T-helper 17 cell (primary cell): ENCODE results near the gene MYZAP. TPM values are rescaled to one million over a fixed set of nuclear protein-coding genes. Genes with fewer than 3 reads are reported as not detected.

Experiments
- ATAC-seq: fragments of 150-1000 bp; cut with Tn5 transposase; 2 replicates; pipeline ENCODE4 v1.10.0; 2021; ENCODE audit warnings: mild to moderate bottlenecking, moderate library complexity
- DNase-seq, 3 donors: peaks; one replicate each; pipeline versions ENCODE4 v3.0.0 to v3.0.0-alpha.2; 2020 to 2021
- H3K9me3 ChIP-seq: one replicate; pipeline ENCODE4 v1.7.0; 2013; ENCODE audit warnings: low read length, mild to moderate bottlenecking; ENCODE audit not compliant: control insufficient read depth, poor library complexity, severe bottlenecking
- H3K27ac Mint-ChIP-seq: one replicate; pipeline ENCODE4 v1.8.0; 2022; ENCODE audit warnings: mild to moderate bottlenecking, moderate library complexity, mixed read lengths
- H3K27me3 Mint-ChIP-seq: one replicate; pipeline ENCODE4 v1.8.0; 2022; ENCODE audit warnings: mixed read lengths
- H3K36me3 Mint-ChIP-seq: one replicate; pipeline ENCODE4 v1.8.0; 2022; ENCODE audit warnings: low read depth, mixed read lengths
- H3K4me1 Mint-ChIP-seq: one replicate; pipeline ENCODE4 v1.8.0; 2022; ENCODE audit warnings: mild to moderate bottlenecking, mixed read lengths
- H3K4me3 Mint-ChIP-seq: one replicate; pipeline ENCODE4 v1.8.0; 2022; ENCODE audit warnings: mild to moderate bottlenecking, moderate library complexity, mixed read lengths
- total RNA-seq, 4 donors: library from RNA in 2 of 4; stranded (reverse) in 2 of 4; gene quantifications; one replicate each; pipeline ENCODE4 v1.2.3 and lab custom pipeline; 2022 to 2026

The MYZAP gene
- total RNA-seq, 2 donors from 2014 or later: 0.15 to 6.2 TPM

DNA sequence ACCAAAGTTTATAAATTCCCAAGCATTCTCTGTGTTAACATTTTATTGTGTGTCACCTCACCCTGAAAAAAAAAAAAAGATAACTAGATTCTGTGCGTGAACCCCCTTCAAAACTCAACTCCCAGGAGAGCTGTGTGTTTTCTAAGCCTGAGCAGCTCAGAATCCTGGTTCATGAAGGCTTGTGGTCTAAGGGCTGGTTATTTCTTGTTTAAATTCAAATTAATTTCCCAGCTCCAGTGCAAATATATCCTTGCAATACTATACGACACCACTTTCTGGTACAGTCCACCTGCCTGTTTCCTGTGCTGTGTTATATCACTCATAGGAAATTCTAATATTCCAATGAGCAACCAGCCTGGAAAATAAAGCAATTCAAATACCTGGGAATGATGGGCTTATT, 23.4 kb upstream of the MYZAP start:
- H3K27ac Mint-ChIP-seq: no peak overlapping the region
- H3K27me3 Mint-ChIP-seq: peaks cover 50% of the 10 kb centered on the region
- peaks cover 4% of the 10 kb centered on the region for H3K36me3 Mint-ChIP-seq
- no peaks in the 10 kb centered on the region for H3K9me3 ChIP-seq
- H3K4me1 Mint-ChIP-seq: peaks cover 15% of the 10 kb centered on the region
- H3K4me3 Mint-ChIP-seq: no peak overlapping the region
- no peak for DNase-seq
- no peak for ATAC-seq

GRCh38 chr15:57570340-57570739, 21.4 kb upstream of the MYZAP start:
- ATAC-seq (no peak), DNase-seq (no peak)
- H3K27me3 Mint-ChIP-seq: peaks cover 50% of the 10 kb centered on the region
- peaks cover 4% of the 10 kb centered on the region for H3K36me3 Mint-ChIP-seq
- H3K27ac Mint-ChIP-seq: no peak overlapping the region
- H3K4me1 Mint-ChIP-seq: peaks cover 7% of the 10 kb centered on the region
- H3K4me3 Mint-ChIP-seq: no peak overlapping the region
- H3K9me3 ChIP-seq: no peaks in the 10 kb centered on the region

GRCh38 chr15:57570994-57571393, 20.7 kb upstream of the MYZAP start:
- DNase-seq (no peak), ATAC-seq (no peak)
- peaks cover 2% of the 10 kb centered on the region for H3K4me1 Mint-ChIP-seq
- H3K27ac Mint-ChIP-seq: no peak overlapping the region
- H3K9me3 ChIP-seq: no peaks in the 10 kb centered on the region
- H3K36me3 Mint-ChIP-seq: peaks cover 4% of the 10 kb centered on the region
- H3K27me3 Mint-ChIP-seq: peaks cover 50% of the 10 kb centered on the region
- no peak overlapping the region for H3K4me3 Mint-ChIP-seq

DNA sequence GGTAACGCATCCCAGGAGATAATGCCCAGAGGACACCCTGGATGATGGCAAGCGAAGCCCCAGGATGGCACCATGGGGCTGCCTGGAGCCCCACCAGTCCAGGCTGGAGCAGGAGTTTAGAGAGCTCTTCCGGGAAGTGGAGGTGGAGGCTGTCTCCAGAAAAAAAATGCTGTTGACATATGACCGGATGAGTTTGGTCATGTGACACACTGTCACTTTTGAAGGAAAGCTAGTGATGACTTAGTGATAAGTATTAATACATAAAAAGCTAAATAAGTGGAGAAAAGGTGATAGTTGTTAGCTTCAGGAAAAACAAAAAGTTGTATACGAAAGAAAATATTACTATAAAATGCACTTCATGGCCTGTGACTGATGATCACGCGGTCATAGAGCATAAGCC, 20.0 kb upstream of the MYZAP start:
- Mint-ChIP-seq H3K4me1 (no peaks in the 10 kb centered on the region), H3K36me3 (peaks cover 4% of the 10 kb centered on the region), H3K4me3 (no peak overlapping the region), H3K27me3 (peaks cover 45% of the 10 kb centered on the region), H3K27ac (no peak overlapping the region)
- DNase-seq (no peak), ATAC-seq (no peak)
- no peaks in the 10 kb centered on the region for H3K9me3 ChIP-seq

- H3K27ac Mint-ChIP-seq: no peak overlapping the region
- ATAC-seq: no peak
- DNase-seq: no peak
- H3K36me3 Mint-ChIP-seq: peaks cover 4% of the 10 kb centered on the region
- H3K4me3 Mint-ChIP-seq: no peak overlapping the region
- peaks cover 41% of the 10 kb centered on the region for H3K27me3 Mint-ChIP-seq
- no peaks in the 10 kb centered on the region for H3K9me3 ChIP-seq
- H3K4me1 Mint-ChIP-seq: no peaks in the 10 kb centered on the region
Observed at GRCh38 chr15:57572468-57572867, 19.2 kb upstream of the MYZAP start.

GRCh38 chr15:57573151-57573550, 18.6 kb upstream of the MYZAP start:
- Mint-ChIP-seq H3K27me3 (peaks cover 47% of the 10 kb centered on the region), H3K4me1 (no peaks in the 10 kb centered on the region), H3K4me3 (no peak overlapping the region), H3K27ac (no peak overlapping the region), H3K36me3 (peaks cover 3% of the 10 kb centered on the region)
- no peak for ATAC-seq
- DNase-seq: no peak
- no peaks in the 10 kb centered on the region for H3K9me3 ChIP-seq

DNA sequence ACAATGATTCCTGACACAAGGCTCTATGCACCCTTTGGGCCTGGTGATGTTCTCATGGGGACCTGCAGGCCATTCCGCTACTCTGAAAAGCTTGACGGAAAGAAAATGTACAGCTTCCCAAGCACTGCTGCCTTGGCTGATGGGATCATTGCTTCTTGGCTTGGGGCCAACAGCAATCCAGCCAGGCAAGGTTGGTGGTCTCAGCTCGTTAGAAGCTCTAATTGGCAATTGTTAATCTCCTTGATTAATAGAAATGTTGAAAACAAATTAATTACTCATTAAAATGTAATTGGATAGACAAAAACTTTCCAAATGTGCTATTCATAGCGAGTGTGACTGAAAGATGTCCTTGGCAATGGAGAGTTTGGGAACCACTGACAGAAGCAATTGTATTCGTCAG, 16.3 kb upstream of the MYZAP start:
- H3K27ac Mint-ChIP-seq: no peak overlapping the region

DNA sequence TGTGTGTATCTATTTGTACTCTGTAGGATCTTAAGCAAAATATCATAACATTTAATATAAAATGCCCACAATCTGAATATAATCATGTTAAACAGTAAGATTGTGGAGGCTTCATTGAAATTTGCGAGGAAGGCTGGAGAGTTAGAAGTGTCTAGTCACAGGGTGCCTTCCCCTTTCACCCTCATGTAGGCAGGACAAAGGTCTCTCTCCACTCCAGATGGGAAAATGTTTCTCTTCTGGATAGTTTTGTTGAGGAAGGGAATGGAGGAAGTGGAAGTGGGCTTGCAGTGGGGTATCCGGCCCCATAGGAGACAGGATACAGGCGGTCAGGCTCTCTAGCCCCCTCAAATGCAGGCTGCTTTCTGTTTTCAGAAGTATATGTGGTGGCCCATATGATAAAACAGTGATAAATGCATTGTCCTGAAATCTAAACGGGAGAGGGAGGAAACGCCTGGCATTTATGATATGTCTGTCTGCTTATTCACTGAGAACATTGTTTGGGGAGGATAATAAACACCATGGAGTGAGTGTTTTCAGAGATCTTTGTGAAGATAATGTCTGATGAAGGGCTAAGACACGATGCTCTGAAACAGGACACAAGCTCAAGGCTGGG, 13.3 kb upstream of the MYZAP start:
- ATAC-seq (no peak), DNase-seq (no peak)
- H3K27me3 Mint-ChIP-seq: peaks cover 43% of the 10 kb centered on the region
- H3K4me3 Mint-ChIP-seq: no peak overlapping the region
- no peaks in the 10 kb centered on the region for H3K36me3 Mint-ChIP-seq
- H3K4me1 Mint-ChIP-seq: no peaks in the 10 kb centered on the region
- H3K27ac Mint-ChIP-seq: no peak overlapping the region
- peaks cover 3% of the 10 kb centered on the region for H3K9me3 ChIP-seq

More for the DNA sequence above, 16.3 kb upstream of the MYZAP start:
- no peaks in the 10 kb centered on the region for H3K9me3 ChIP-seq
- Mint-ChIP-seq H3K36me3 (no peaks in the 10 kb centered on the region), H3K4me3 (no peak overlapping the region), H3K27me3 (peaks cover 45% of the 10 kb centered on the region), H3K4me1 (no peaks in the 10 kb centered on the region)
- DNase-seq: no peak
- no peak for ATAC-seq

- H3K9me3 ChIP-seq: peaks cover 3% of the 10 kb centered on the region
- no peak for ATAC-seq
- DNase-seq: no peak
- H3K36me3 Mint-ChIP-seq: no peaks in the 10 kb centered on the region
- H3K4me1 Mint-ChIP-seq: no peaks in the 10 kb centered on the region
- H3K27me3 Mint-ChIP-seq: peaks cover 43% of the 10 kb centered on the region
- H3K27ac Mint-ChIP-seq: no peak overlapping the region
- H3K4me3 Mint-ChIP-seq: no peak overlapping the region
Observed at GRCh38 chr15:57580428-57580827, 11.3 kb upstream of the MYZAP start.

DNA sequence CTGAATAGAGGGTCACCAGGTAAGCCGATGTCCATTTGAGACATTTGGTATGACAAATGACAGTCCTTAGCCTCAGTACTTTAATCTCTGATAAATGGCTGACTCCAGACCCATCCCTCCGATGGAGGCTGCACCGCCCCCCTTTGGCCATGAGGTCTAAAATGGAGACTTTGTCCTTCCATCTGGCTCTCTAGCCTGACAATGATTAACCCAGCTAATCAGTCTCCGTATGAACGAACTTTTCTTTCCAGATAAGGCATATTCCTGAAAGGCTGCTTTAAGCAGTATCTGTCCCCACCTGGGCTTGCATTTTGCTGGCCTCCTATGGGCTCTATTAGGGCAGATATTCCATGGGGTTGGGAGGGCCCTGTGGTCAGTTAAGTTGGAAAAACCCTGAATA, 10.8 kb upstream of the MYZAP start:
- no peak for ATAC-seq
- peaks cover 3% of the 10 kb centered on the region for H3K9me3 ChIP-seq
- Mint-ChIP-seq H3K4me3 (no peak overlapping the region), H3K4me1 (no peaks in the 10 kb centered on the region), H3K36me3 (no peaks in the 10 kb centered on the region), H3K27ac (no peak overlapping the region), H3K27me3 (peaks cover 43% of the 10 kb centered on the region)
- DNase-seq: no peak

DNA sequence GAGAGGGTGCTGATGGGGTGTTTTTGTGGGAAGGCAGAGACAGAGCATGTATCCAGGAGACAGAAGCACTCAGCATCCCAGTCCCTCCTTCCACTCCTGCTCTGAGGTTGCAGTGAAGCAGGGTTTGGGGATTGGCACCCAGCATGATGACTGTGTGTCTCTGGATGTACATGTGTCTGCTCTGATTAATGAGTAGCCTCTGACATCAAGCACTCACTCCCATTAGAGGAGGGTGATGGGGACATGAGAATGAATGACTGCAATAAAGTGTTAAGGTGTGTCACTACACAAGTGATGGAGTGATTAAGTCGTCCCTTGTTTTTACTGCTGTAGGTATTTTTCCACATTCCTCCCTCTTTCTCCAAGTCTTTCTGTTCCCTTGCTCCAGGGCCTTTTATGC, 9.6 kb upstream of the MYZAP start:
- Mint-ChIP-seq H3K27ac (no peak overlapping the region), H3K4me1 (peaks cover 2% of the 10 kb centered on the region)
- H3K9me3 ChIP-seq: peaks cover 3% of the 10 kb centered on the region

GRCh38 chr15:57583282-57583681, 8.4 kb upstream of the MYZAP start:
- peaks cover 3% of the 10 kb centered on the region for H3K9me3 ChIP-seq
- H3K4me3 Mint-ChIP-seq: no peak overlapping the region
- H3K36me3 Mint-ChIP-seq: no peaks in the 10 kb centered on the region
- ATAC-seq (no peak), DNase-seq (no peak)
- H3K27ac Mint-ChIP-seq: no peak overlapping the region
- H3K27me3 Mint-ChIP-seq: peaks cover 31% of the 10 kb centered on the region
- H3K4me1 Mint-ChIP-seq: peaks cover 9% of the 10 kb centered on the region

More for the DNA sequence above, 9.6 kb upstream of the MYZAP start:
- ATAC-seq (no peak), DNase-seq (no peak)
- Mint-ChIP-seq H3K27me3 (peaks cover 43% of the 10 kb centered on the region), H3K36me3 (no peaks in the 10 kb centered on the region), H3K4me3 (no peak overlapping the region)

- Mint-ChIP-seq H3K4me1 (peaks cover 9% of the 10 kb centered on the region), H3K36me3 (no peaks in the 10 kb centered on the region), H3K27me3 (peaks cover 33% of the 10 kb centered on the region), H3K4me3 (no peak overlapping the region), H3K27ac (no peak overlapping the region)
- ATAC-seq (no peak), DNase-seq (no peak)
- H3K9me3 ChIP-seq: peaks cover 3% of the 10 kb centered on the region
Observed at GRCh38 chr15:57583720-57584119, 8.0 kb upstream of the MYZAP start.

DNA sequence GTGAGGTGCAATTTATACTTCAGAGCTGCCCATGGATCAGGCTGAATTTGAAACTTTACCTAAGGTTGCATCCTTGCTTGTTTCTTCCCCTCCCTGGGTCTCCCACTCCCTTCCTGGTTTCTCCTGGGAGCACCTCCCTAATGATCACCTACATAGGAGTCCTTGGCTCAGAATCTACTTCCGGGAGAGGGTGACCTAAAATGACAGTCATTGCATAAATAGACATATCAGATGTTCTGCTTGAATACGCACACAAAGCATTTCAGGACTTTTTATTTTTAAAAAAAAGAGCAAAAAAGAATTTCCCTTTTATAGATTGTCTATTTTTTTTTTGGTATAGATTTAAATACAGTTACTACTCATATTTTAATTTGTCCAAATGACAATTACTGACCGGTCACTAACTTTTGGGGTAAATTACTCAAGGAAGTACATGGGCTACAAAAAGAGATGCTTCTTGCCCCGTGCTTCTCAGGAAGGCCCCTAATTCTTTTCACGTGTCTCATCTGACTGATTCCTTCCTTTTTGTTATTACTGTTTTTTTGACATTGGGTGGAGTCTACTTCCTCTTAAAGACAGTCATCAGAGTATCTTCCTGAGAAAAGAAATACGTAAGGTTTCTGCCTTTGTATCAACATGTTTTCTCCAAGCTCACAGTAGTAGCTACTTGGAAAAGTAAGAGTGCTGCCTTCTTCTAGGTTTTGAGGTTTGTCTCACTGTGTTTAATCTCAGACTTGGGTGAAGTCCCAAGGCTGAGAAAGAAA, 4.9 kb upstream of the MYZAP start:
- peaks cover 15% of the 10 kb centered on the region for H3K4me1 Mint-ChIP-seq
- no peaks in the 10 kb centered on the region for H3K36me3 Mint-ChIP-seq
- peak overlapping the region; percentile 0 for H3K27ac Mint-ChIP-seq
- ATAC-seq (peak; percentile 65), DNase-seq (no peak)
- peaks cover 3% of the 10 kb centered on the region for H3K9me3 ChIP-seq
- H3K27me3 Mint-ChIP-seq: peaks cover 28% of the 10 kb centered on the region
- no peak overlapping the region for H3K4me3 Mint-ChIP-seq
